ENCODE data around the gene SQSTM1.

The SQSTM1 gene

DNA sequence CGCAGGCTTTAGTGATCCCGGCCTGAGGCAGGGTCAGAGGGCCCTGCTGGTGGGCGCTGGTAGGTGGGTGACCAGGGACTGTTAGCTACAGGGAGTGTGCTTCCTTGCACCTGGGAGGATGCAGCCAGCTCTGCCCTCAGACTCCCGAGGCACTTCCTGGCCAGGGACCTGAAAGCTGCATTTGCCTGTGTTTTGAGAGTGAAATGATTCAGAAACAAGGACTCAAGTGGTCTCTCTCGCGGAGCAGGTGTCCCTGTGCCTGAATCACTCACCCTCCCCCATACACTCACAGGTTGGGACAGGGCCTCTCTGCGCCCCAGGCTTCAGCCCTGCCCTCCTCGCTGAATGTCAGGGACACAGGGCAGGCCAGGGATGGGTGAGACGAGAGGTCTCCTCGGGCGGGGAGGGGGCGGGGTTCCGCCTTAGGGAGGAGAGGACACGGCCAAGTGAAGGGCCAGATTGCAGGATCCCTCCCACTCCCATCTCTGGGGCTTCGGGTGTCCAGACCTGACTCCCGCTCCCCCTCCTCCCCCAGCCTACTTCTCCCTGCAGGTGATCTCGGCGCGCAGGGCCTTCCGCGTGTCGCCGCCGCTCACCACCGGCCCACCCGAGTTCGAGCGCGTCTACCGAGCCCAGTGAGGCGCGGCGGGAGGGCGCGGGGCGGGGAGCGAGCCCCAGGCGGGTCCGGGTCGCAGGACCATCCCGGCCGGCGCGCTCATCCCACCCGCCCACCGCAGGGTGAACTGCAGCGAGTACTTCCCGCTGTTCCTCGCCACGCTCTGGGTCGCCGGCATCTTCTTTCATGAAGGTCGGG lies 25.4 kb upstream of the SQSTM1 start:
- DNase-seq (ENCODE audit: low spot score): no peak

- DNase-seq (ENCODE audit: low spot score): peak; percentile 91
Observed at GRCh38 chr5:179795863-179796833, 24.6 kb upstream of the SQSTM1 start.

DNA sequence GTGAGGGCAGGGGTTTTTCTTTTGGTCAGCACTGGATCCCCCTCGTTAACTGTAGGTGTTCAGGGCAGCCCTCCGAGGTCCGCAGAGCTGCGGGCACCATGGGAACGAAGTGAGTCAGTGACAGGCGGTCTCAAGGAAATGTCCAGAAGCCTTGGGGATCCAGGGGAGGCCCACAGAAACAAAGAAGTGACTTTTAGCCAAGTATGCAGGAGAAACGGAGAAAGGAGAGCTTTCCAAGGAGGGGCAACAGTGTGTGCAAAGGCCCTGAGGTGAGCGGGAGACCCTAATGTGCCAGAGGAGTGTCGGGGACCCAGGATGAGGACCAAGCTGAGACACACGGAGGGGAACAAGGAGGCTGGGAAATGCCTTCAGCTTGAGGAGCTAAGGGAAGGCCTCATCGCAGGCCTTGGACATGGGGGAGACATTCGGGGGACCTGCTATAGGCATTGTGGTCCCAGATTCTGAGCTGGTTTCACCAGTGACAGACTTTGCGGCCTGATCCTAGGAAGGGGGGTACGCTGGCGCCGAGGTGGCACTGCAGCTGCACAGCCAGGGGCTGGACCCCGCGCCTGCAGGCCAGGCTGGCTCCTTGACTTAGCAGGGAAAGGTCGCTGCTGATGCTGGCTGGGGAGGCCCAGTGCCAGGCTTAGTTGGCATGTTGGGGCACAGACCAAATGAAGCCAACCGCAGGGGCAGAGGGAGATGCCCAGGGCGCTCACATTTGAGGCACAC lies 23.7 kb upstream of the SQSTM1 start:
- no peak for DNase-seq (ENCODE audit: low spot score)

- no peak for DNase-seq (ENCODE audit: low spot score)
Observed at GRCh38 chr5:179797741-179798140, 23.0 kb upstream of the SQSTM1 start.

GRCh38 chr5:179798144-179798770 lies 22.4 kb upstream of the SQSTM1 start:
- no peak for DNase-seq (ENCODE audit: low spot score)

DNA sequence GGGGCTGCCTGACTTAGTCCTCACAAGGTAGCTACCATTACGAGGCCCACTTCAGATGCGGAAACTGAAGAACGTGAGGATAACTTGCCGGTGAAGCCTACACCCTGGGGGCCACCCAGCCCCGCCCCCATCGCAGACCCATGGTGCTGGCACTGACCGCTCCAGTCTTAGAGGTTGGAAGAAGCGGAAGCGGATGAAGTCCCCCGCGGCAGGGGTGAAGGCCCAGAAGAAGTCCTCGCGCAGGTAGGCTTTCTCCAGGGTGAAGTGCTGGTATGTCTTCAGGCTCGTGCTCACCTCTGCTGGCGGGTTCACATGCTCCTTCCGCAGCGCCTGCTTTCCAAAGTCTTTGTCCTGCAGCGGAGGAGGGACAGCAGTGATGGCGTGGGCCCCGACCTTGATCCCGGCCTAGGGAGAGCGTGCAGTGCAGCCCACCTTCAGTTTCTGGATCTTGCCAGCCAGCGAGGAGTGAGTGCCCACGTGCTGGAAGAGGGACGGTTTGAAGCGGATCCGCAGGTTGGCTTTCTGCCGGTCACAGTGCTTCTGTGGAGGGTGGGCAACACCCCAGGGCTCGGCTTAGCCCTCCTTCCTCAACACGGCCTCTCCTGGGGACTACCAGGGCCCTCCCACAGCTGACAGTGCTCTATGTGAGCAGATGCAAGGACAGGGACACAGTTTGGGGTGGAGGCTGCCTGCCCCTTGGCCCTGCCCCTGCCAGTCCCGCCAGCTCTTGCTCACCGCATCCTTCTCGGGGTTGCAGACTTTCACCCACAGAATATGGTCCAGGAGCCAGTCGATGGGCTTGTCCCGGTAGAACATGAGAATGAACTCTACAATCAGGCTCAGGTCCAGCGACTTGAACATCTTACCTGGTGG lies 21.7 kb upstream of the SQSTM1 start:
- no peak for DNase-seq (ENCODE audit: low spot score)

DNA sequence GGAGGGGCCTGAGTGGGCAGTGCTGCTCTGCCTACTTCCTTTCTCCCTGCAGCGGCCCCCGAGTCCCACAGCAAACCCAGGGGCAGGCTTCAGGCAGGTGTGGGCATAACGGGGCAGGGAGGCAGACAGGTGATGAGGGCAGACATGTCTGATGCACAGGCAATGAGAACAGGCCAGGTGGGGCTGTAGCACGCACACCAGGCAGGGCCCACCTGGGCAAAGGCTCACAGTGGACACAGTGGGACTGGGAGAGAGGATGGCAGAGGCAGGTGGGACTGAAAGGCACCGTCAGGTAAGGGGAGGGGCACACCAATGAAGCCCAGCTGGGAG lies 21.1 kb upstream of the SQSTM1 start:
- DNase-seq (ENCODE audit: low spot score): no peak

DNA sequence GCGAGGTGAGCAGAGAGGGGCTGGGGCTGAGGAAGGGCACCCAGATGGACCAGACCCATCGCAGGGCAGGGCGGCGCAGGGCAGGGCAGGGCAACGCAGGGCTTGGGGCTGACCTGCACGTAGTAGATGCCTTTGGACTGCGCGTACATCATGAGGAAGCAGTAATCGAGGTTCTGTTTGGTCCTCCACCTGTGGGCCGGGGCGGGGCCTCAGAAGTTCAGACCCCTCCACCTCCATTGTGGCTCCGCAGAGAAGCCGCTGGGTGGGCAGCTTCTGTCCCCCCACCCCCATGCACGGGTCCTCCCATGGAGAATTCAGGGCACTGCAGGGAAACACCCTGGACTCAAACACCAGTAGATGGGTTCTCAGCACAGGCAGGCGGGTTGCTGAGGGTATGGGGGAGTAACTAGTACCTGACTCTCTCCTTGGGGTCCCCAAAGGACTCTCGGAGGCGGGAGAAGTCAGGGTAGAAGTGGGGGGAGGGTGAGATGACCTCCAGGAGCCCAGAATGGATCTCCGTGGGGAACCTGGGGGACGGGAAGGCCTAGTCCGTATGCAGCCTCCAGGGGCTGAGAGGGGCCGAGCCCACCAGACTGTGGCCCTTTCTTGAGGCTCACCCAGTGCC lies 20.5 kb upstream of the SQSTM1 start:
- DNase-seq (ENCODE audit: low spot score): no peak

- no peak for DNase-seq (ENCODE audit: low spot score)
Observed at GRCh38 chr5:179800696-179801201, 20.0 kb upstream of the SQSTM1 start.

- peak; percentile 63 for DNase-seq (ENCODE audit: low spot score)
Observed at GRCh38 chr5:179801304-179802206, 19.1 kb upstream of the SQSTM1 start.

- DNase-seq (ENCODE audit: low spot score): no peak
Observed at GRCh38 chr5:179802207-179802883, 18.4 kb upstream of the SQSTM1 start.

DNA sequence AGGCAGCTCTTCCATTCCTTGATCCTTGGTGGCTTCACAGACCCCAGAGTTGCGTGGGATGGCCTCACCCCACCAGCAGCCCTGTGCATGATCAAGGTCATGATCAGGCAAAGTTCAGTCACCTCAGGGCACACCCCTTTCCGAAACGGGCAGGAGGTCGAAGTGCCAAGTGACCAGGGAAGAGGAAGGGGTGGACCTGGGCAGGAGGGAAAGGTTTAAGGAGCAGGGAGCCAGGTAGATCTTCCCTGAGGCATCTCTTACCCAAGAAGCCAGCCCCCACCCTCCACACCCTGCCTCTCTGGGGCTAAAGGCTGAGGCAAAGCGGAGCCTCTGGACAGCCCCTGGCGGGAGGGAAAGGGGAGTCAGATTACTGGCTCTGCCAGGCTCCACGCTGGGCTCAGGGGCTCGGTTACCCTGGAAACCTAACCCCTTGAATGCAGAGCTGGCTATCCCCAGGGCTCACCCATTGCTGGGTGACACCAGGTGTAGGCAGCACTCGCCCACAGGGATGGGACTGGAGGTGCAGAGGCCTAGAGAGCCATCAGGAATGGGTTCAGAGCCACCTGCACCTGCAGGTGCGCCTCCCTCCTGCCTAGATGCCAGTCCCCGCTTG lies 17.6 kb upstream of the SQSTM1 start:
- no peak for DNase-seq (ENCODE audit: low spot score)

GRCh38 chr5:179803651-179804554 lies 16.8 kb upstream of the SQSTM1 start:
- DNase-seq (ENCODE audit: low spot score): no peak

DNA sequence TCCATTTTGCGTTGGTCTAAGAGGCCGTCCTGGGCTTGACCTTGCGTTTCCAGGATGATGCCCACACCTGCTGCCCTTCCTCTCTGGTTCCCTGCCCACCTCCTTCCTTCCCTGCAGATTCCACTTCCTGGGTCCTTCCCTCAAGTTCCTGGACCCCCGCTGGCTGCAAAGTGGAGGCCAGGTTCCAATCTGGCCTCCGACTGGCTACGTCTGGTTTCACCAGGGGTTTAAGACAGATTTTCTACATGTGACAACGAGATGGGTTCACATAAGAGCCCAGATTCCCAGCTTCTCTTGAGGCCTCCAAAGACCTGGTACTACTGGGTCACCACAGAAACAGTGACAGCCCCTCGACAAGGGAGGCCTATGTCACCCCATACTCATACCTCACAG lies 16.2 kb upstream of the SQSTM1 start:
- DNase-seq (ENCODE audit: low spot score): no peak

GRCh38 chr5:179805070-179805528 lies 15.6 kb upstream of the SQSTM1 start:
- DNase-seq (ENCODE audit: low spot score): no peak

DNA sequence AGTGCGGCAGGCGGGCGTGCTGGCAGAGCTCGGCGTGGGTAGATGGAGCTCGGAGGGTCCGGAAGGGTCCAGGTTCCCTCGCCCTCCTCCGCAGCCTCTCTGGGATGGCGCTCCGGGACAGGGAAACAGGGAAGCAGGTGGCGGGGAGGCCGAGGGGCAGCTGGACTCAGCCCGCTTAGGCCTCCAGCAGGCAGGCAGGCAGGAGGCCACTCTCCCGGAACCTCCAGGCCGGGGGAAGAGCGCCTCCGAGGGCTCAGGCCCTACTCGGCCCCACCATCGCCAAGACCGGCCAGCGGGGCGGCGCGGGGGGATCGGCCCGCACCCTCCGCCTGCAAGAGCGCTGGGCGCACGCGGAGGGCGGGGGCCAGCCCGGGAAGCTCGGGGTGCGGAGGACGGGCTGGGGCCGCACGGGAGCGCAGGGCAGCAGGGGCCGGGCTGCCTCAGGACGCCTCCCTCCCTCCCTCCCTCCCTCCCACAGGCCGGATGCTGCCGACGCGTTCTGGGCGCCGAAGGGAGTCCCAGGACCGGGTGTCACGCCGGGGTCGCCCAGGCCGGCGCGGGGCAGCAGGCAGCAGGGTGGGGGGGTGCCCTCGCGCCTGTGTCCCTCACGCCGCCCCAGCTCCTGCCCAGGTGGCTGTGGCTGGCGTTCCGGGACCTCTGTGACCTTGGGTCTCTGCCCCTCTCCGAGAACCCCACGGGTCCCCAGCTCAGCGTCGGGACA lies 15.0 kb upstream of the SQSTM1 start:
- DNase-seq (ENCODE audit: low spot score): peak; percentile 62

All from D341Med (cell line).